ENCODE data around the gene AHI1. TPM values are rescaled to one million over a fixed set of nuclear protein-coding genes. Genes with fewer than 3 reads are reported as not detected.

Gene AHI1
- 18.2 and 21.0 TPM in 2 replicates for total RNA-seq

- DNase-seq = peak; percentile 95
- POLR2A ChIA-PET = interaction anchor here (0.6 to 3.8 kb wide), 9 partner anchors 9 to 1324 kb away, joined by 3 to 67 read pairs (median 5); partner anchors contain the start of genes BCLAF1, HBS1L, MTFR2 and PDE7B
- Mint-ChIP-seq H3K27me3 (no peaks in the 10 kb centered on the region), H3K4me3 (no peak within 1 kb of the TSS), H3K36me3 (ENCODE audit: low read depth) (peaks cover 9% of the 10 kb centered on the region), H3K27ac (no peak within 1 kb of the TSS), H3K4me1 (peaks cover 8% of the 10 kb centered on the region), H3K9me3 (no peaks in the 10 kb centered on the region)
- ATAC-seq (ENCODE audit: low read depth) = peak; percentile 91
- CTCF ChIA-PET = interaction anchor here (0.8 to 1.5 kb wide), 4 partner anchors 9 to 1294 kb away, joined by 3 to 5 read pairs (median 5); partner anchors contain the start of genes BCLAF1 and MAP3K5
- intact Hi-C loops (cut with micrococcal nuclease) = loop anchor here (1.0 to 10.0 kb wide), 15 partner anchors 33 to 1720 kb away; partner anchors contain the start of genes BCLAF1, HBS1L, IFNGR1 and MAP3K5
- TF ChIP-seq CTCF (IDR thresholded peaks at IDR 0.05) = no peak
Measured at GRCh38 chr6:135497412-135498184, at the start of gene AHI1. Gene AHI1, minus strand, starts transcription at chr6:135497740. Its CDS starts 5,503 bp downstream, at chr6:135492237.

GRCh38 chr6:135546680-135547418, 49.3 kb upstream of the AHI1 start:
- Mint-ChIP-seq H3K4me1 (no peaks in the 10 kb centered on the region), H3K27ac (no peak overlapping the region), H3K36me3 (ENCODE audit: low read depth) (no peaks in the 10 kb centered on the region), H3K27me3 (peaks cover 7% of the 10 kb centered on the region), H3K4me3 (no peak overlapping the region), H3K9me3 (no peaks in the 10 kb centered on the region)
- TF ChIP-seq CTCF (IDR thresholded peaks at IDR 0.05) = no peak
- POLR2A ChIA-PET = no interaction called here
- no peak for DNase-seq
- intact Hi-C loops (cut with micrococcal nuclease) = no loop called here
- ATAC-seq (ENCODE audit: low read depth) = no peak
- CTCF ChIA-PET = no interaction called here

GRCh38 chr6:135546206-135546605, 48.7 kb upstream of the AHI1 start:
- no peak overlapping the region for H3K27ac Mint-ChIP-seq
- CTCF ChIA-PET = no interaction called here
- H3K27me3 Mint-ChIP-seq = peaks cover 12% of the 10 kb centered on the region
- no peaks in the 10 kb centered on the region for H3K9me3 Mint-ChIP-seq
- TF ChIP-seq CTCF (IDR thresholded peaks at IDR 0.05) = no peak
- POLR2A ChIA-PET = no interaction called here
- intact Hi-C loops (cut with micrococcal nuclease) = no loop called here
- H3K36me3 Mint-ChIP-seq (ENCODE audit: low read depth) = no peaks in the 10 kb centered on the region
- H3K4me3 Mint-ChIP-seq = no peak overlapping the region
- H3K4me1 Mint-ChIP-seq = no peaks in the 10 kb centered on the region
- no peak for DNase-seq
- ATAC-seq (ENCODE audit: low read depth) = no peak

GRCh38 chr6:135540207-135540840, 42.8 kb upstream of the AHI1 start:
- peaks cover 2% of the 10 kb centered on the region for H3K4me1 Mint-ChIP-seq
- CTCF ChIA-PET = interaction anchor here (0.8 to 1.0 kb wide), 2 partner anchors 369 kb away, joined by 3 read pairs; no protein-coding TSS in a partner anchor
- intact Hi-C loops (cut with micrococcal nuclease) = no loop called here
- DNase-seq = no peak
- H3K27ac Mint-ChIP-seq = no peak overlapping the region
- POLR2A ChIA-PET = interaction anchor here (0.5 kb wide), 1 partner anchor 311 kb away, joined by 5 read pairs; the partner anchor contains the start of gene PDE7B
- no peak for ATAC-seq (ENCODE audit: low read depth)
- H3K4me3 Mint-ChIP-seq = no peak overlapping the region
- H3K27me3 Mint-ChIP-seq = peaks cover 27% of the 10 kb centered on the region
- no peaks in the 10 kb centered on the region for H3K36me3 Mint-ChIP-seq (ENCODE audit: low read depth)
- H3K9me3 Mint-ChIP-seq = no peaks in the 10 kb centered on the region
- no peak for TF ChIP-seq CTCF (IDR thresholded peaks at IDR 0.05)
